Activated B cell treated with CpG ODN at 0.5 μM for 24 hours (primary cell): ENCODE measurements around the gene SH3PXD2A. TPM values are rescaled to one million over a fixed set of nuclear protein-coding genes. Genes with fewer than 3 reads are reported as not detected.

ENCODE experiments used
- ATAC-seq: fragments of 200-7000 bp; cut with Tn5 transposase; one replicate; pipeline ENCODE4 v1.10.0; 2021; ENCODE audit warnings: low read depth, mild to moderate bottlenecking, moderate library complexity
- CTCF ChIA-PET: fragments of 350-600 bp; sonication (Branson Sonifier 250); formaldehyde crosslinking; loops from one replicate; lab custom pipeline; 2021; ENCODE audit warnings: antibody characterized with exemption; lab: Charles Lee
- POLR2A ChIA-PET: fragments of 350-600 bp; sonication (Branson Sonifier 250); formaldehyde crosslinking; loops from one replicate; lab custom pipeline; 2021; ENCODE audit warnings: antibody characterized with exemption; lab: Charles Lee
- DNase-seq: peaks from one replicate; pipeline ENCODE4 v3.0.0; 2022
- H3K27ac Mint-ChIP-seq: one replicate; pipeline ENCODE4 v1.8.0; 2020; ENCODE audit warnings: mixed read lengths
- H3K27me3 Mint-ChIP-seq: one replicate; pipeline ENCODE4 v1.8.0; 2021; ENCODE audit warnings: mixed read lengths
- H3K36me3 Mint-ChIP-seq: one replicate; pipeline ENCODE4 v1.8.0; 2021; ENCODE audit warnings: low read depth, mixed read lengths
- H3K4me1 Mint-ChIP-seq: one replicate; pipeline ENCODE4 v1.8.0; 2021; ENCODE audit warnings: mixed read lengths
- H3K4me3 Mint-ChIP-seq: one replicate; pipeline ENCODE4 v1.8.0; 2020; ENCODE audit warnings: mild to moderate bottlenecking, mixed read lengths
- H3K9me3 Mint-ChIP-seq: one replicate; pipeline ENCODE4 v1.8.0; 2020; ENCODE audit warnings: mixed read lengths
- CTCF ChIP-seq: fragments of 200-600 bp; IDR thresholded peaks from one replicate; pipeline ENCODE4 v1.8.0; 2022; ENCODE audit warnings: antibody characterized with exemption, mild to moderate bottlenecking
- intact Hi-C: fragments of 100-400 bp; cut with micrococcal nuclease; formaldehyde crosslinking; loops from one replicate; pipeline ENCODE4 v1.15.1; 2024
- total RNA-seq: library from RNA; stranded (reverse); gene quantifications from 2 replicates; pipeline ENCODE4 v1.2.3, GENCODE V29; 2022

The SH3PXD2A gene
- total RNA-seq, 1 donor from 2014 or later: 18.2 TPM

- H3K4me3 Mint-ChIP-seq: peak overlapping the region; percentile 33
Observed at GRCh38 chr10:103679096-103679790, 176.1 kb downstream of the SH3PXD2A start.

GRCh38 chr10:103678178-103678526, 177.2 kb downstream of the SH3PXD2A start:
- Mint-ChIP-seq H3K9me3 (no peaks in the 10 kb centered on the region), H3K4me1 (peaks cover 40% of the 10 kb centered on the region), H3K27ac (peak overlapping the region; percentile 88), H3K4me3 (peak overlapping the region; percentile 80), H3K27me3 (no peaks in the 10 kb centered on the region), H3K36me3 (peaks cover 1% of the 10 kb centered on the region)
- intact Hi-C loops: loop anchor here (1.0 kb wide), 3 partner anchors 8 to 18 kb away; no protein-coding TSS in a partner anchor
- DNase-seq: peak; percentile 79
- ATAC-seq: peak; percentile 93
- no peak for TF ChIP-seq CTCF
- CTCF ChIA-PET: interaction anchor here (1.1 to 1.2 kb wide), 3 partner anchors 9 to 72 kb away, joined by 3 to 13 read pairs (median 4); no protein-coding TSS in a partner anchor
- POLR2A ChIA-PET: interaction anchor here (0.6 to 2.6 kb wide), 10 partner anchors 11 to 660 kb away, joined by 3 to 27 read pairs (median 5); partner anchors contain the start of genes ITPRIP, SFR1 and TAF5

More at GRCh38 chr10:103679096-103679790, 176.1 kb downstream of the SH3PXD2A start:
- H3K4me1 Mint-ChIP-seq: peaks cover 40% of the 10 kb centered on the region
- CTCF ChIA-PET: interaction anchor here (0.9 to 1.9 kb wide), 3 partner anchors 11 to 73 kb away, joined by 3 to 8 read pairs (median 3); no protein-coding TSS in a partner anchor
- no peak for TF ChIP-seq CTCF
- H3K27me3 Mint-ChIP-seq: no peaks in the 10 kb centered on the region
- DNase-seq (no peak), ATAC-seq (peak; percentile 32)
- POLR2A ChIA-PET: interaction anchor here (0.5 to 2.6 kb wide), 9 partner anchors 9 to 659 kb away, joined by 3 to 27 read pairs (median 4); partner anchors contain the start of genes ITPRIP and SFR1
- no peaks in the 10 kb centered on the region for H3K9me3 Mint-ChIP-seq
- intact Hi-C loops: no loop called here
- H3K27ac Mint-ChIP-seq: peak overlapping the region; percentile 88
- peaks cover 1% of the 10 kb centered on the region for H3K36me3 Mint-ChIP-seq

GRCh38 chr10:103677486-103678177, 177.7 kb downstream of the SH3PXD2A start:
- DNase-seq: no peak
- Mint-ChIP-seq H3K36me3 (no peaks in the 10 kb centered on the region), H3K4me3 (peak overlapping the region; percentile 80), H3K27me3 (no peaks in the 10 kb centered on the region), H3K27ac (peak overlapping the region; percentile 88), H3K9me3 (no peaks in the 10 kb centered on the region), H3K4me1 (peaks cover 40% of the 10 kb centered on the region)
- no peak for TF ChIP-seq CTCF
- no peak for ATAC-seq
- CTCF ChIA-PET: interaction anchor here (1.1 to 1.2 kb wide), 2 partner anchors 9 to 35 kb away, joined by 4 to 13 read pairs; no protein-coding TSS in a partner anchor
- intact Hi-C loops: loop anchor here (1.0 kb wide), 3 partner anchors 7 to 17 kb away; no protein-coding TSS in a partner anchor
- POLR2A ChIA-PET: interaction anchor here (0.6 to 2.6 kb wide), 9 partner anchors 11 to 661 kb away, joined by 3 to 27 read pairs (median 5); partner anchors contain the start of genes ITPRIP and TAF5

GRCh38 chr10:103676851-103677417, 178.4 kb downstream of the SH3PXD2A start:
- no peak for DNase-seq
- no peaks in the 10 kb centered on the region for H3K27me3 Mint-ChIP-seq
- no peaks in the 10 kb centered on the region for H3K9me3 Mint-ChIP-seq
- no peaks in the 10 kb centered on the region for H3K36me3 Mint-ChIP-seq
- peak overlapping the region; percentile 53 for H3K27ac Mint-ChIP-seq
- ChIA-PET POLR2A (no interaction called here), CTCF (no interaction called here)
- peaks cover 40% of the 10 kb centered on the region for H3K4me1 Mint-ChIP-seq
- intact Hi-C loops: no loop called here
- no peak overlapping the region for H3K4me3 Mint-ChIP-seq
- no peak for TF ChIP-seq CTCF
- ATAC-seq: no peak
